H1 (cell line): ENCODE results near the gene FKBP1A. TPM values are rescaled to one million over a fixed set of nuclear protein-coding genes. Genes with fewer than 3 reads are reported as not detected.

ENCODE experiments used
- CTCF ChIA-PET: fragments of 300-600 bp; sonication (Branson Sonifier 250); formaldehyde crosslinking; loops from one replicate; lab custom pipeline; 2021; ENCODE audit not compliant: partially characterized antibody; lab: Charles Lee
- POLR2A ChIA-PET: fragments of 300-600 bp; sonication (Branson Sonifier 250); formaldehyde crosslinking; loops from one replicate; lab custom pipeline; 2021; ENCODE audit warnings: inconsistent platforms; ENCODE audit not compliant: partially characterized antibody; lab: Charles Lee
- DNase-seq, 2 experiments: peaks; one replicate each; pipeline versions ENCODE4 v3.0.0 to v3.0.0-alpha.2; 2010 to 2022; ENCODE audit warnings: low spot score in 2 of 2, low read depth in 1 of 2, mixed read lengths in 1 of 2
- FAIRE-seq: peaks from 2 replicates; lab custom pipeline; 2011; peaks lifted over from hg19 to GRCh38; lab: Jason Lieb, UNC
- H2AFZ ChIP-seq: 2 replicates; pipeline ENCODE4 v1.8.1; 2012; ENCODE audit warnings: low read length, inconsistent platforms
- H2AK5ac ChIP-seq: 2 replicates; pipeline ENCODE4 v1.6.1; 2013; ENCODE audit warnings: low read depth, low read length
- H2BK120ac ChIP-seq: replicated peaks from 2 replicates; pipeline ENCODE3; 2013; ENCODE audit warnings: low read depth, low read length, inconsistent platforms
- H2BK12ac ChIP-seq: 2 replicates; pipeline ENCODE4 v1.6.1; 2013; ENCODE audit warnings: low read depth, low read length
- H2BK15ac ChIP-seq: 2 replicates; pipeline ENCODE4 v1.6.1; 2013; ENCODE audit warnings: low read length
- H2BK20ac ChIP-seq: 2 replicates; pipeline ENCODE4 v1.6.1; 2013; ENCODE audit warnings: low read length
- H2BK5ac ChIP-seq: 2 replicates; pipeline ENCODE4 v1.6.1; 2013; ENCODE audit warnings: low read depth, low read length
- H3K14ac ChIP-seq: 2 replicates; pipeline ENCODE4 v1.6.1; 2013; ENCODE audit warnings: inconsistent platforms; ENCODE audit not compliant: insufficient read length
- H3K18ac ChIP-seq: 2 replicates; pipeline ENCODE4 v1.6.1; 2013; ENCODE audit warnings: low read length; ENCODE audit errors: extremely low read depth
- H3K23ac ChIP-seq: 2 replicates; pipeline ENCODE4 v1.6.1; 2013; ENCODE audit warnings: inconsistent platforms; ENCODE audit not compliant: insufficient read length
- H3K23me2 ChIP-seq: 2 replicates; pipeline ENCODE4 v1.6.1; 2013; ENCODE audit warnings: low read depth, low read length
- H3K27ac ChIP-seq: 2 replicates; pipeline ENCODE4 v1.6.1; 2011; ENCODE audit warnings: low read depth, low read length, inconsistent platforms
- H3K27me3 ChIP-seq, 4 experiments: replicated peaks in 1 of 4; 1 replicate in 1 of 4; 2 replicates in 3 of 4; pipeline versions ENCODE4 v1.6.1 to v1.8.1; 2011 to 2013; ENCODE audit warnings: low read length in 3 of 4, mild to moderate bottlenecking in 3 of 4, inconsistent platforms in 2 of 4, mixed read lengths in 2 of 4, moderate library complexity in 1 of 4; ENCODE audit not compliant: control insufficient read depth in 3 of 4, insufficient read depth in 3 of 4; ENCODE audit errors: extremely low read depth in 1 of 4
- H3K36me3 ChIP-seq, 4 experiments: 2 replicates each; pipeline versions ENCODE4 v1.6.1 to v1.8.1; 2011 to 2013; ENCODE audit warnings: mild to moderate bottlenecking in 4 of 4, low read length in 3 of 4, moderate library complexity in 2 of 4, control low read depth in 1 of 4, inconsistent platforms in 1 of 4; ENCODE audit not compliant: insufficient read depth in 4 of 4, control insufficient read depth in 2 of 4
- H3K4ac ChIP-seq: replicated peaks from 2 replicates; pipeline ENCODE3; 2013; ENCODE audit warnings: low read length, low read depth, mixed read lengths, inconsistent platforms; ENCODE audit not compliant: insufficient read length
- H3K4me1 ChIP-seq, 4 experiments: replicated peaks in 1 of 4; 1 replicate in 1 of 4; 2 replicates in 3 of 4; pipeline versions ENCODE4 v1.6.1 to v1.8.1; 2011 to 2013; ENCODE audit warnings: low read length in 3 of 4, inconsistent platforms in 2 of 4, mixed read lengths in 1 of 4; ENCODE audit not compliant: insufficient read depth in 4 of 4, control insufficient read depth in 3 of 4
- H3K4me2 ChIP-seq, 2 experiments: 2 replicates each; pipeline versions ENCODE4 v1.6.1 to v1.8.1; 2011 to 2013; ENCODE audit warnings: low read depth in 2 of 2, low read length in 2 of 2, control low read depth in 1 of 2, inconsistent platforms in 1 of 2, mild to moderate bottlenecking in 1 of 2; ENCODE audit not compliant: insufficient read depth in 1 of 2
- H3K4me3 ChIP-seq, 4 experiments: fragments of 200-600, 300-600 bp in 1 of 4; sonication (generic), shearing (Covaris generic), sonication (Bioruptor Twin) in 1 of 4; 2 replicates each; pipeline versions ENCODE4 v1.5.1 to v1.8.1; 2011 to 2016; ENCODE audit warnings: low read length in 4 of 4, low read depth in 3 of 4, control low read depth in 2 of 4, inconsistent platforms in 2 of 4, mild to moderate bottlenecking in 2 of 4, mixed read lengths in 1 of 4, moderate library complexity in 1 of 4; ENCODE audit not compliant: insufficient read depth in 2 of 4; ENCODE audit errors: extremely low read depth in 1 of 4
- H3K56ac ChIP-seq: replicated peaks from 2 replicates; pipeline ENCODE3; 2013; ENCODE audit warnings: low read depth, mild to moderate bottlenecking, mixed read lengths, low read length, inconsistent platforms; ENCODE audit not compliant: insufficient read length
- H3K79me1 ChIP-seq: 2 replicates; pipeline ENCODE4 v1.6.1; 2013; ENCODE audit warnings: low read depth, low read length, control low read depth
- H3K79me2 ChIP-seq, 2 experiments: 2 replicates each; pipeline versions ENCODE4 v1.6.1 to v1.8.1; 2012 to 2013; ENCODE audit warnings: low read length in 2 of 2, mild to moderate bottlenecking in 2 of 2, inconsistent platforms in 1 of 2; ENCODE audit not compliant: insufficient read depth in 2 of 2, control insufficient read depth in 1 of 2
- H3K9ac ChIP-seq, 4 experiments: replicated peaks in 1 of 4; 1 replicate in 1 of 4; 2 replicates in 3 of 4; pipeline versions ENCODE4 v1.6.1 to v1.8.1; 2011 to 2013; ENCODE audit warnings: low read depth in 3 of 4, low read length in 3 of 4, control low read depth in 2 of 4, mild to moderate bottlenecking in 2 of 4, moderate library complexity in 2 of 4, inconsistent platforms in 1 of 4; ENCODE audit errors: extremely low read depth in 1 of 4
- H3K9me3 ChIP-seq, 2 experiments: 2 replicates each; pipeline versions ENCODE4 v1.6.1 to v1.8.1; 2012 to 2013; ENCODE audit warnings: mild to moderate bottlenecking in 2 of 2, moderate library complexity in 2 of 2, control low read depth in 1 of 2, inconsistent platforms in 1 of 2, low read depth in 1 of 2, low read length in 1 of 2, mixed read lengths in 1 of 2; ENCODE audit not compliant: insufficient read depth in 2 of 2
- H4K20me1 ChIP-seq, 2 experiments: replicated peaks in 1 of 2; 2 replicates each; pipeline versions ENCODE3 to v1.8.1; 2011 to 2013; ENCODE audit warnings: inconsistent platforms in 2 of 2, low read length in 2 of 2, mild to moderate bottlenecking in 1 of 2; ENCODE audit not compliant: insufficient read depth in 2 of 2, control insufficient read depth in 1 of 2
- H4K5ac ChIP-seq: 2 replicates; pipeline ENCODE4 v1.6.1; 2013; ENCODE audit warnings: low read length, low read depth, mixed read lengths, inconsistent platforms; ENCODE audit not compliant: insufficient read length
- H4K8ac ChIP-seq: 2 replicates; pipeline ENCODE4 v1.8.0; 2013; ENCODE audit warnings: mild to moderate bottlenecking, moderate library complexity, low read length, inconsistent platforms; ENCODE audit not compliant: insufficient read depth; ENCODE audit errors: extremely low read depth
- H4K91ac ChIP-seq: replicated peaks from 2 replicates; pipeline ENCODE3; 2013; ENCODE audit warnings: low read length, mixed read lengths, inconsistent platforms; ENCODE audit not compliant: insufficient read length
- CTCF ChIP-seq, 3 experiments: IDR thresholded peaks; 1 replicate in 2 of 3; 2 replicates in 1 of 3; pipeline versions ENCODE4 v1.5.1 to v1.6.1; 2011; ENCODE audit warnings: low read length in 3 of 3, mild to moderate bottlenecking in 3 of 3, inconsistent platforms in 2 of 3, low read depth in 1 of 3, moderate library complexity in 1 of 3; ENCODE audit not compliant: insufficient read depth in 1 of 3; ENCODE audit errors: control extremely low read depth in 1 of 3
- PHF8 ChIP-seq: fragments of 200-600 bp; sonication (generic); conservative IDR thresholded peaks from 2 replicates; pipeline ENCODE4 v1.7.1; 2012; ENCODE audit warnings: low read depth, mild to moderate bottlenecking, inconsistent platforms, low read length, moderate library complexity
- RAD21 ChIP-seq, 2 experiments: IDR thresholded peaks in 1 of 2; conservative IDR thresholded peaks in 1 of 2; 2 replicates each; pipeline ENCODE4 v1.6.1; 2011; ENCODE audit warnings: low read depth in 2 of 2, low read length in 2 of 2, improper control_type of control experiment in 1 of 2, inconsistent platforms in 1 of 2, mild to moderate bottlenecking in 1 of 2, moderate library complexity in 1 of 2
- WGBS, 2 experiments: shearing (Covaris generic) in 1 of 2; methylation state at CpG; one replicate each; pipeline versions ENCODE4 v1.1.6 to v1.1.7; 2013 to 2015; ENCODE audit warnings: low lambda C conversion rate in 2 of 2, mixed read lengths in 2 of 2, inconsistent platforms in 1 of 2, low coverage in 1 of 2, missing lambda C conversion rate in 1 of 2; ENCODE audit not compliant: insufficient replicate concordance in 2 of 2, insufficient coverage in 1 of 2, insufficient read length in 1 of 2; ENCODE audit errors: extremely low coverage in 1 of 2, missing lambda C conversion rate in 1 of 2; 5-methylcytosine and 5-hydroxymethylcytosine counted together
- polyA plus RNA-seq, 7 experiments: library from polyadenylated mRNA; depleted of rRNA in 3 of 7; stranded (reverse) in 5 of 7; unstranded in 2 of 7; fragments of >200 nt in 5 of 7; fragments of 200-250 nt in 2 of 7; gene quantifications; 1 replicate in 5 of 7; 2 replicates in 1 of 7; 4 replicates in 1 of 7; pipeline versions ENCODE4 v1.2.1 to v1.2.3, GENCODE V29; 2011 to 2013; ENCODE audit warnings: missing spikeins in 2 of 7, mixed read lengths in 2 of 7
- total RNA-seq: library from RNA; stranded (reverse); fragmentation: NEBNext Ultra II Directional; extraction: Animal tissue kit (Norgen Biotek cat#: 25700); gene quantifications from 2 replicates; pipeline ENCODE4 v1.2.1, GENCODE V29; 2021

Gene FKBP1A
- total and polyA plus RNA-seq, 2 of the 8 experiments (the other 6 are each of a cell fraction or from before 2014, with no cell fraction given): 250 to 685 TPM

- peak; percentile 83 to 84 for TF ChIP-seq RAD21 (IDR thresholded peaks at IDR 0.05 in 1 of 2, conservative IDR thresholded peaks at IDR 0.05 in 1 of 2; ENCODE audit: low read depth in 2 of 2, low read length in 2 of 2)
- no peak for TF ChIP-seq PHF8
- peak; percentile 85 to 91 (median 87) for TF ChIP-seq CTCF (IDR thresholded peaks at IDR 0.05; ENCODE audit: control extremely low read depth in 1 of 3, insufficient read depth in 1 of 3, low read depth in 1 of 3, low read length in 3 of 3)
- FAIRE-seq: peak; percentile 73
- CTCF ChIA-PET: interaction anchor here (0.7 to 8.4 kb wide), 29 partner anchors 8 to 251 kb away, joined by 3 to 139 read pairs (median 5); partner anchors contain the start of genes NSFL1C and SNPH
These were observed 44.5 kb upstream of the FKBP1A start for GRCh38 chr20:1437235-1437904.

More at GRCh38 chr20:1437235-1437904, 44.5 kb upstream of the FKBP1A start:
- Histone ChIP-seq H3K23ac (no peak overlapping the region), H2AFZ (no peak overlapping the region), H3K79me1 (no peaks in the 10 kb centered on the region), H2BK20ac (no peak overlapping the region), H3K18ac (no peak overlapping the region), H3K4me1 (no peaks in the 10 kb centered on the region), H2AK5ac (no peak overlapping the region), H4K5ac (no peak overlapping the region), H4K8ac (no peak overlapping the region), H2BK12ac (no peak overlapping the region), H2BK5ac (no peak overlapping the region), H3K4ac (no peak overlapping the region), H3K27me3 (no peaks in the 10 kb centered on the region), H3K27ac (no peak overlapping the region), H3K36me3 (peaks cover 0 to 16% (median 1%) of the 10 kb centered on the region in 4 experiments; a peak in 5 of 8 replicates), H3K23me2 (no peaks in the 10 kb centered on the region), H3K9me3 (peaks cover 15 to 19% of the 10 kb centered on the region in 2 experiments), H3K79me2 (no peaks in the 10 kb centered on the region), H2BK15ac (no peak overlapping the region), H4K20me1 (no peaks in the 10 kb centered on the region), H2BK120ac (no peak overlapping the region), H4K91ac (peak overlapping the region; percentile 36), H3K9ac (no peak overlapping the region), H3K14ac (no peak overlapping the region), H3K4me3 (no peak overlapping the region), H3K56ac (no peak overlapping the region), H3K4me2 (no peak overlapping the region)
- POLR2A ChIA-PET: interaction anchor here (0.7 to 2.8 kb wide), 7 partner anchors 11 to 44 kb away, joined by 3 to 13 read pairs (median 3); partner anchors contain the start of genes FKBP1A and NSFL1C
- peak in 1 of 2 experiments; percentile 80 for DNase-seq
- WGBS, 2 experiments: 36% methylated on average over 5 of the region's 5 CpGs; no CpG with 5 or more reads in 1 of the 2 experiments
